ENCODE measurements around the gene CCP110. TPM values are rescaled to one million over a fixed set of nuclear protein-coding genes. Genes with fewer than 3 reads are reported as not detected.

Gene CCP110
- total and polyA plus RNA-seq, 2 experiments from 2014 or later, result 10.7 to 20.9 TPM

GRCh38 chr16:19563377-19563776 lies 39.6 kb downstream of the CCP110 start (continued):
- no peak for TF ChIP-seq CTCF (conservative IDR thresholded peaks at IDR 0.05; ENCODE audit: low read depth in 2 of 2)
- no peak for TF ChIP-seq POLR2AphosphoS5 (IDR thresholded peaks at IDR 0.05; ENCODE audit: low read depth)
- TF ChIP-seq ETS1 (IDR thresholded peaks at IDR 0.05), result no peak
- TF ChIP-seq STAT1 (IDR thresholded peaks at IDR 0.05; ENCODE audit: unreplicated experiment), result no peak

GRCh38 chr16:19566362-19566761 lies 42.6 kb downstream of the CCP110 start:
- Mint-ChIP-seq H3K36me3 (ENCODE audit: low read depth) (peaks cover 55% of the 10 kb centered on the region), H3K9me3 (peaks cover 8% of the 10 kb centered on the region), H3K27me3 (ENCODE audit: insufficient read depth, low read depth, poor library complexity) (peaks cover 3% of the 10 kb centered on the region), H3K27ac (no peak overlapping the region), H3K4me1 (no peaks in the 10 kb centered on the region), H3K4me3 (no peak overlapping the region)
- Histone ChIP-seq H3F3A (replicated peaks; ENCODE audit: low read depth) (no peaks in the 10 kb centered on the region), H3K4me1 (ENCODE audit: insufficient read depth) (no peaks in the 10 kb centered on the region), H3K27me3 (ENCODE audit: insufficient read depth) (no peaks in the 10 kb centered on the region), H3K27ac (ENCODE audit: low read depth) (no peak overlapping the region), H3K9me2 (ENCODE audit: insufficient read depth) (no peaks in the 10 kb centered on the region), H3K79me2 (replicated peaks; ENCODE audit: insufficient read depth) (peaks cover 17% of the 10 kb centered on the region; the same call in 1 of the 2 replicates), H2AFZ (no peak overlapping the region), H3K4me3 (no peak overlapping the region), H4K20me1 (replicated peaks; ENCODE audit: insufficient read depth) (no peaks in the 10 kb centered on the region), H3K4me2 (no peak overlapping the region), H3K36me3 (ENCODE audit: insufficient read depth) (peaks cover 11% of the 10 kb centered on the region; the same call in 1 of the 2 replicates)
- DNase-seq (ENCODE audit: low spot score) (no peak), ATAC-seq (no peak)
- TF ChIP-seq EZH2phosphoT487 (IDR thresholded peaks at IDR 0.05; ENCODE audit: unreplicated experiment) (no peak), CTCF (conservative IDR thresholded peaks at IDR 0.05; ENCODE audit: low read depth in 2 of 2) (no peak), POLR2AphosphoS5 (IDR thresholded peaks at IDR 0.05; ENCODE audit: low read depth) (no peak), JUNB (IDR thresholded peaks at IDR 0.05; ENCODE audit: unreplicated experiment) (no peak), CREB1 (CRISPR knock-in tag; IDR thresholded peaks at IDR 0.05; ENCODE audit: low read depth) (no peak), NANOG (IDR thresholded peaks at IDR 0.05; ENCODE audit: borderline replicate concordance) (no peak)

GRCh38 chr16:19567560-19567959 lies 43.8 kb downstream of the CCP110 start:
- Mint-ChIP-seq H3K27me3 (ENCODE audit: insufficient read depth, low read depth, poor library complexity) (peaks cover 2% of the 10 kb centered on the region), H3K9me3 (peaks cover 6% of the 10 kb centered on the region), H3K4me1 (no peaks in the 10 kb centered on the region), H3K4me3 (no peak overlapping the region), H3K36me3 (ENCODE audit: low read depth) (peaks cover 57% of the 10 kb centered on the region), H3K27ac (no peak overlapping the region)
- ATAC-seq (no peak), DNase-seq (ENCODE audit: low spot score) (no peak)
- no peaks in the 10 kb centered on the region for H3K4me1 ChIP-seq (ENCODE audit: insufficient read depth)
- H3K36me3 ChIP-seq (ENCODE audit: insufficient read depth), result peaks cover 14% of the 10 kb centered on the region; the same call in 1 of the 2 replicates
- no peak overlapping the region for H3K4me2 ChIP-seq
- no peak overlapping the region for H3K27ac ChIP-seq (ENCODE audit: low read depth)
- H3K27me3 ChIP-seq (ENCODE audit: insufficient read depth), result no peaks in the 10 kb centered on the region
- no peak overlapping the region for H3K4me3 ChIP-seq
- no peak overlapping the region for H2AFZ ChIP-seq
- H3K79me2 ChIP-seq (replicated peaks; ENCODE audit: insufficient read depth), result peaks cover 6% of the 10 kb centered on the region; the same call in 1 of the 2 replicates
- no peaks in the 10 kb centered on the region for H3K9me2 ChIP-seq (ENCODE audit: insufficient read depth)
- TF ChIP-seq EZH2phosphoT487 (IDR thresholded peaks at IDR 0.05; ENCODE audit: unreplicated experiment) (no peak), ZNF462 (CRISPR knock-in tag; IDR thresholded peaks at IDR 0.05) (no peak)
- no peaks in the 10 kb centered on the region for H3F3A ChIP-seq (replicated peaks; ENCODE audit: low read depth)
- H4K20me1 ChIP-seq (replicated peaks; ENCODE audit: insufficient read depth), result no peaks in the 10 kb centered on the region

Data from GM23338 (cell line).